Liver (tissue), 3 donors: Measurements from ENCODE around the gene CATSPER2.
"Not testable (repeated sequence)": the region's sequence is repeated elsewhere in the genome, so short reads cannot be mapped to it uniquely, and the experiment has no call there.

ENCODE experiments used
- ATF3 ChIP-seq: IDR thresholded peaks from 2 replicates; pipeline ENCODE4 v1.6.1; 2016; ENCODE audit warnings: antibody characterized with exemption
- CTCF ChIP-seq: fragments of 150-350 bp; IDR thresholded peaks from 2 replicates; pipeline ENCODE4 v1.5.1; 2017; ENCODE audit warnings: improper control_type of control experiment, low read depth, low read length; ENCODE audit not compliant: missing input control
- GABPA ChIP-seq, 2 donors: IDR thresholded peaks in 1 of 2; conservative IDR thresholded peaks in 1 of 2; 2 replicates each; pipeline ENCODE4 v1.6.1; 2016; ENCODE audit warnings: antibody characterized with exemption in 2 of 2, mild to moderate bottlenecking in 1 of 2, moderate library complexity in 1 of 2
- HNF4G ChIP-seq: IDR thresholded peaks from 2 replicates; pipeline ENCODE4 v1.6.1; 2016; ENCODE audit warnings: antibody characterized with exemption
- JUND ChIP-seq, 2 donors: IDR thresholded peaks; 2 replicates each; pipeline ENCODE4 v1.6.1; 2016; ENCODE audit warnings: antibody characterized with exemption in 2 of 2
- MAX ChIP-seq: IDR thresholded peaks from 2 replicates; pipeline ENCODE4 v1.6.1; 2016; ENCODE audit warnings: antibody characterized with exemption
- RAD21 ChIP-seq, 2 donors: IDR thresholded peaks; 2 replicates each; pipeline ENCODE4 v1.6.1; 2016; ENCODE audit warnings: antibody characterized with exemption in 2 of 2, mild to moderate bottlenecking in 2 of 2
- REST ChIP-seq: IDR thresholded peaks from 2 replicates; pipeline ENCODE4 v1.6.1; 2016; ENCODE audit warnings: antibody characterized with exemption, mild to moderate bottlenecking
- SP1 ChIP-seq: IDR thresholded peaks from 2 replicates; pipeline ENCODE4 v1.6.1; 2018; ENCODE audit warnings: antibody characterized with exemption, mild to moderate bottlenecking
- TAF1 ChIP-seq: conservative IDR thresholded peaks from 2 replicates; pipeline ENCODE4 v1.6.1; 2016; ENCODE audit warnings: antibody characterized with exemption, mild to moderate bottlenecking
- YY1 ChIP-seq: IDR thresholded peaks from 2 replicates; pipeline ENCODE4 v1.6.1; 2016; ENCODE audit warnings: antibody characterized with exemption, mild to moderate bottlenecking
- donor health status: healthy.
- donor health status: healthy.

- TF ChIP-seq CTCF; ATF3; SP1; TAF1; JUND (IDR thresholded peaks at IDR 0.05); MAX; RAD21 (IDR thresholded peaks at IDR 0.05); REST; YY1; HNF4G; GABPA (IDR thresholded peaks at IDR 0.05 in 1 of 2, conservative IDR thresholded peaks at IDR 0.05 in 1 of 2): not testable (repeated sequence)
Measured at GRCh38 chr15:43689604-43690301, 41.1 kb upstream of the CATSPER2 start.
